GM12892 (cell line): ENCODE measurements around the gene HMSD.

Source experiments
- POLR2A ChIP-seq: IDR thresholded peaks from 2 replicates; pipeline ENCODE4 v1.6.1; 2011; ENCODE audit warnings: low read depth, low read length, control low read depth
- POLR2AphosphoS5 ChIP-seq: IDR thresholded peaks from 2 replicates; pipeline ENCODE4 v1.6.1; 2011; ENCODE audit warnings: low read depth, low read length, control low read depth
- TAF1 ChIP-seq: IDR thresholded peaks from 2 replicates; pipeline ENCODE4 v1.6.1; 2011; ENCODE audit warnings: low read depth, mild to moderate bottlenecking, control low read depth, low read length, borderline replicate concordance

DNA sequence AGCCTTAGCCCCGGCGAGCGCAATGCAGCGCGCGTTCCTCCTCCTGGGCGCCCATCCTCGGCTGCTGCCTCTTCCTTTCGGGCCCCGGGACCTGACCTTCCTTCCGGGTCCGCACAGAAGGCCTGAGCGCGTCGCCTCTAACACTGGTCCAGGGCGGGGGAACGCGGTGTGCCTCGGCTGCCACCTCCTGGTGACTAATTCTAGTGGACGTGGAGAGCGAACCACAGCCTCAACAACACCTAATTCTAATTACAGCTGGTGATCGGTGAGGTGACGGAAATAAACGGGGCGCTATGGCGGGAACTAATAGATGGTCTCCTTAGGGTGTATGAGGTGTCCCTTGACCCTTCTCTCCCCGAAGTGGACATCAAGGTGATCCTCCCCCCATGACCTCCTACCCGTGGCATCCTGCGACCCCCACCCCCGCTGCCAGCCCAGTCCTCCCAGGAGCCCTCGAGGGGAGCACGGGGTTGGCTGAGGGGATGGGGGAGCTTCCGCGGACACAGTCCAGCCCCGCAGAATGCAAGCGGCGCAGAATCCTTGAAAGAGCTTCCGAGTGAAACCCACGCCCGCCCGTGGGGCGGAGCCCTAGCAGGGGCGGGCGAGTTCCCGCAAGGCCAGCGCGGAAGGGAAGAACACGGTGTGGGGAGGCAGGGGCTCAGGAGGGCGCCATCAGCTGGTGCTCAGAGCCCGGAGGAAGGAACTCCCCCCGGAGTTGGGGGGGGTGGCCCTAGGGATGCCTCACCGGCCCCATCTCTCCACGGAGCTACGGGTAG is 12.8 kb upstream of the HMSD start:
- TF ChIP-seq POLR2A: peak; percentile 67; the same call in 1 of the 2 replicates
- peak; percentile 40; the same call in 1 of the 2 replicates for TF ChIP-seq POLR2AphosphoS5
- no peak for TF ChIP-seq TAF1
